Cerebellar cortex (tissue), 1 donor: ENCODE data around the gene SEMA6B.
"Not testable (repeated sequence)": the region's sequence is repeated elsewhere in the genome, so short reads cannot be mapped to it uniquely, and the experiment has no call there.

Experiments
- DNase-seq: peaks from one replicate; pipeline ENCODE4 v3.0.0-alpha.2; 2015; ENCODE audit warnings: low spot score

The SEMA6B gene

GRCh38 chr19:4559569-4559968, at the start of gene SEMA6B:
TSS of gene SEMA6B (minus strand) at chr19:4559684. CDS start at chr19:4558457, 1,227 bp downstream.
- no peak for DNase-seq

DNA sequence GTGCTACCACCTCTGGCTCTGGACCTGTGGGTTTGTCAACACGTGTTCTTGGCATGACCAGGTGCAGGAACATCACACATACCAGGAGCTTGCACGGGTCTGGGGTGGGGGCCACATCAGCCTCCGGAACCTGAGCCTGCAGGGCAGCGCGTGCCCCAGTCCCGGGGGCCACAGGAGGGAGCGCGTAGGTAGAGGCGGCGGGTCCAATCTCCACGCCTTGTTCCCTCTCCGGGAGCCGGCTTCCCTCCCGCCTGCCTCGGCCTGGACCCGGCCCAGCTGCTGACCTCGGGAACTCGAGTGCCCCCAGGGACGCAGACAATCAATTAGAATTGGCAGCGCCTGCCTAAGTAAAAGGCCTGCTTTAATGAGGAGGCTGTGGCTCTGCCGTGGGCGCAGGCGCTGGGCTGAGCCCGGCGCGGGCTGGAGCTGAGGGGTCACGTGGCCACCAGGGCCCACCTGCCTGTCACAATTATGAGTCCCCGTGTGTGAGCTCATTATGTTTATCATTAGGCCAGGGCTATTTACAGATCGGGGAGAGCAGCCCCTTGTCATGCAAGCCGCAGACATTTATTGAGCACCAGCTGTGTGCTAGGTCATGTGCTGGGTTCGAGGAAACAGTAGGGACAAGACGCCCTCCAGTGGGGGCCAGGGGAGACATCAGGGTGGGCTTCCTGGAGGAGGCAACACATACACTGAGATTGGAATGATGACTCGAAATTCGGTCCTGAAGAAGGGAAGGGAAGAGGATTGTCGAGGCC, 47.6 kb upstream of the SEMA6B start:
- DNase-seq, result no peak

GRCh38 chr19:4606181-4606580, 46.7 kb upstream of the SEMA6B start:
- DNase-seq, result no peak

- no peak for DNase-seq
These were observed 45.4 kb upstream of the SEMA6B start for GRCh38 chr19:4604912-4605311.

DNA sequence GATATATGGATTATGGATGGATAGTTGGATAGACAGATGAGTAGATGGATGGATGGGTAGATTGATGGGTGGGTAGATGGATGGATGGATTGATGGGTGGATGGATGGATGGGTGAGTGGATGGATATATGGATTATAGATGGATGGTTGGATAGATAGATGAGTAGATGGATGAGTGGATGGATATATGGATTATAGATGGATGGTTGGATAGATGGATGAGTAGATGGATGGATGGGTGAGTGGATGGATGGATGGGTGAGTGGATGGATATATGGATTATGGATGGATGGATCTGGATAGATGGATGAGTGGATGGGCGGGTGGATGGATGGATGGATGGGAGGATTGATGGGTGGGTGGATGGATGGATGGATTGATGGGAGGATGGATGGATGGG, 43.4 kb upstream of the SEMA6B start:
- DNase-seq, result no peak

GRCh38 chr19:4602173-4602788, 42.8 kb upstream of the SEMA6B start:
- no peak for DNase-seq

DNA sequence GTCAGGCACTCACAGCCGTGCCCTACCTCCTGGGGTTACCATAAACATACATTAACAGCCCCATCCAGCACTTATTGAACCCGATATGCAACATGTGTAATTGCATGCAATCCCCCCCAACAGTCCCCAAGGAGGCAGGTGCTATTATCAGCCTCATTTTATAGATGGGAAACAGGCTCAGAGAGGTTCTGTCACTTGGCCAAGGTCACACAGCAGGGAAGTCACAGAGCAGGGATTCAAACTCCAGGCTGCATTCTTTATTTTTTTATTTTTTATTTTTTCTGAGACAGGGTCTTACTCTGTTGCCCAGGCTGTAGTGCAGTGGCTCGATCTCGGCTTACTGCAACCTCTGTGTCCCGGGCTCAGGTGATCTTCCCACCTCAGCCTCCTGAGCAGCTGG, 41.4 kb upstream of the SEMA6B start:
- DNase-seq, result no peak

GRCh38 chr19:4600082-4600481, 40.6 kb upstream of the SEMA6B start:
- DNase-seq, result no peak

- no peak for DNase-seq
These were observed 39.2 kb upstream of the SEMA6B start for GRCh38 chr19:4598712-4599111.

DNA sequence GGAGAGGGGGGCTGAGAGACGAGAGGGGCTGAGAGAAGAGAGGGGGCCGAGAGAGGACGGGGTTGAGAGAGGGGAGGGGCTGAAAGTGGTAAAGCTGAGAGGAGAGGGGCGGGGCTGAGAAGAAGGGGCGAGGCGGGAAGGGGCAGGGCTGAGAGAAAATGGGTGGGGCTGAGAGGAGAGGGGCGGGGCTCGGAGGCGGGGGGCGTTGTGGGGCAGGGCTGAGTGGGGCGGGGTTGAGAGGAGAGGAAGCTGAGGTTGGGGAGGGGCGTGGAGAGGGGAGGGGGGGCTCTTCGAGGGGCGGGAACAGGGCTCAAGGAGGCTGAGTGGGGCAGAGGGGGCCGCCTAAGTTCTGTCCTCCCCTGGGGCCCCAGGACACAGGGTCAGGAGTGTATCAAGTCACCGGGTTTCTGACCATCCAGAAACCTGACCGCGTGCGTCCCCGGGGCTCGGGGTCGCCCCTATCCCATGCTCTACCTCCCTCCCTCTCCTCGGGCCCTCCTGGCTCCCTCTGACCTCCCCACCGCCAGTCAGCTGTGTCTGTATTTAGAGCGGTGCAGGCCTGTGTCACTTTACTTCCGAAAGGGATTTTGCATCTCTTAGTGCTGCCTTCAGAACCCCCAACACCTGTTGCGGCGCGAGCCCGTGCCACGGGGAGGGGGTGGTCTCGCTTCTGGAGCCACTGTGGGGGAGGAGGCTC, 38.6 kb upstream of the SEMA6B start:
- peak; percentile 67 for DNase-seq

DNA sequence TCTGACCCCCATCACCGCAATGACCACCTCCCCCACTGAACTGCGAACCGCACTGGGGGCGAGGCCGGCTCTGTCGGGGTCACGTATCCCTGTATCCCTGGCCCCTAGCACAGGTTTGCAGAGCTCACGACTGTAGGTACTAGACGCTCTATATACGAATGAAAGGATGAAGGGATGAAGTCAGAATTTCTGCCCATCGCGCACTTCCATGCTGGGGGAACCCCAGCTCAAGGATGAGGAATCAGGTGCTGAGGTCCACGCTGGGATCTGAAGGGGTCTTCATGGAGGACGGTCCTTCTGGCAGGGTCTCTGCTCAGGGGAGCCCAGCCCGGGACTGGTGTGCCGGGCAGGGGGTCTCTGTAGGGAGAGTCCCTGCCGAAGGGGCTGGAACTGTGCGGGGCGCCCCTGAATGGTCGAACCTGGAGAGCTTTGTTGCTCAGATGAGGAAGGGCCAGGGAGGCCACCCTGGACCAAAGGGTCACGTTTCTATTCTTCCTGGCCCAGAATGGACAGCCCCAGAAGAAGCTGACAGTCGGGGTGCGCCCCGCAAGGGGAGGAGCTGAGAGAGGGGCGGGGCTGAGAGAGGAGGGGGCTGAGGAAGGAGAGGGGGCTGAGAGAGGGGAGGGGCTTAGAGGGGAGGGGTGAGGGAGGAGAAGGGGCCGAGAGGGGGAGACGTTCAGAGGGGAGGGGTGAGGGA, 37.9 kb upstream of the SEMA6B start:
- DNase-seq, result no peak

DNA sequence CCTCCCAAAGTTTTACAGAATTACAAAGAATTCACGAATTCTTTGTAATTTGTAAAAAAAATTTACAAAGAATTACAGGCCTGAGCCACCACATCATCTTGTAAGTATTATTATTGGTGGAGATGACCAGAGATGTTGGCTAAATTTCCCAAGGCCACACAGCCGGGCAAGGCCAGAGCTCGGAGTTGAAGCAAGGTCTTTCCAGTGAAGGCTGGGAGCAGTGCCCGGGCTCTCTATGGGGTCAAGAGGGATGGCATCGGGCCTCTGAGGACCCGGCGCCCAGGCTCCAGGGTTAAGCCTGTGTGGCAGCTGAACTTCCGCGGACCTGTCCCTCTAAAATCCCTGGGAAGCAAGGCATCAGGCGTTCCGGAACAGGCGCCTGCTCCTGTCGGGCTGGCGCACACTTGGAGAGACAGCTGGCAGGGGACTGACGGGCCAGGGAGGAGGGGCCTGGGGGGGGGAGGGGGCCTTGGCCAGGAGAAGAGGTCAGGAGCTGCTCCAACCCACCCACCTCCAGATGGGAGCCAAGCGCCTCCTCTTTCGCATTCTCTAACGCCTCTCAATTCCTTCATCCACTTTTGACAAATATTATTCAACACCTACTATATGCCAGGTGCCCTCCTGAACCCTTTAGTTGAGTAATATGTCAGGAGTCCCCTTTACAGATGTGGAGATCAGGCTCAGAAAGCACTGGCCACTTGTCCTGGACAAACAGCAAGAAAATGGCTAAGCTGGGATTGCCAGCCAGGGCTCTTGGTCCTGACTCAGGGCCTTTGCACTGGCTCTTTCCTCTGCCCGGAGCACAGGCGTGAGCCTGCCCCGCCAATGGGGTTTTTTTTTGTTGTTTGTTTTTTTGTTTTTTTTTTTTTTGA, 36.8 kb upstream of the SEMA6B start:
- DNase-seq, result no peak

DNA sequence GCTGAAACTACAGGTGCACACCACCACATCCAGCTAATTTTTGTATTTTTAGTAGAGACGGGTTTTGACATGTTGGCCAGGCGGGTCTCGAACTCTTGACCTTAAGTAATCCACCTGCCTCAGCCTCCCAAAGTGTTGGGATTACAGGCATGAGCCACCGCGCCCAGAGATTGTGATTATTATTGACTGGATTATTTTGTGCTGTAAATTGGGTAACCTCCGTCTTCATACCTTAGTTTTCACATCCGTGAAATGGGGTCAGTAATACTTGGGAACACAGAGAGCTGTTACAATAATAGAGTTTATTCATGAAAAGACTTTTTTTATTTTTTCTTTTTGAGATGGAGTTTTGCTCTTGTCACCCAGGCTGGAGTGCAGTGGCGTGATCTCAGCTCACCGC, 35.7 kb upstream of the SEMA6B start:
- not testable (repeated sequence) for DNase-seq

- peak; percentile 59 for DNase-seq
These were observed 34.7 kb upstream of the SEMA6B start for GRCh38 chr19:4594201-4594600.

GRCh38 chr19:4593409-4593851, 33.9 kb upstream of the SEMA6B start:
- no peak for DNase-seq

DNA sequence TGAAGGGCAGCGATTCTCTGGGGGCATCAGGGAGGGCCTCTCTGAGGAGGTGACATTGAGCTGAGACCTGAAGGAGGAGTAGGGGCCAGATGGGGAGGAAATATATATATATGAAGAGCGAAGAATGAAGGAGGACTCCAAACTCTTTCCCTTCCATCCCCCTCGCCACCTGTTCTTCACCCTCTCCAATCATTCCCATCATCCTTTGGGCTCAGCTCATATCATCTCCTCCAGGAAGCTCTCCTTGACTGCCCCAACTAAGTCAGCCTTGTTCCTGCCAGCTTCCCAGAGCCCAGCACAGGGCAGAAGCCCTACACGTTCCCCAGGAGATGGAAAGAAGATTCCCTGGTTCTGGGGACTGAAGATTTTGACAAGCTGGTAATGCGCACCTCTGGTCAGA, 33.0 kb upstream of the SEMA6B start:
- DNase-seq, result no peak

DNA sequence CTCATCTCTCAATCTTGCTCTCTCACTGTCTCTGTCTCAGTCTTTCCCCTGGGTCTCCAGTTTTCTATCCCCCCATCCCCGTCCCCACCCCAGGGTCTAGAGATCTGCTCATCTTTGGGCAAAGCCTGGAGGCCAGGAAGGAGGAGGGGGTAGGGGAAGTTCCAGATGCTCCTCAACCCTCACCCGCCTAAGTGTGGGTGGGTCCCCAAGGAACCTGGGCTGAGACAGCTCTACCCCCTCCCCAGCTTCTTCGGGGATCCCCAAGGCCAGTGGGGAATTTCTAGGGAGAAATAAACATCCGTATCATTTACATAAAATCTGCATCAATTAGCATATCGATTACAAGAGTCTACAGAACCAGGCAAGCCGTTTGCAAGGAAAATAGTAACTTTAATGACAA, 31.8 kb upstream of the SEMA6B start:
- DNase-seq, result no peak

DNA sequence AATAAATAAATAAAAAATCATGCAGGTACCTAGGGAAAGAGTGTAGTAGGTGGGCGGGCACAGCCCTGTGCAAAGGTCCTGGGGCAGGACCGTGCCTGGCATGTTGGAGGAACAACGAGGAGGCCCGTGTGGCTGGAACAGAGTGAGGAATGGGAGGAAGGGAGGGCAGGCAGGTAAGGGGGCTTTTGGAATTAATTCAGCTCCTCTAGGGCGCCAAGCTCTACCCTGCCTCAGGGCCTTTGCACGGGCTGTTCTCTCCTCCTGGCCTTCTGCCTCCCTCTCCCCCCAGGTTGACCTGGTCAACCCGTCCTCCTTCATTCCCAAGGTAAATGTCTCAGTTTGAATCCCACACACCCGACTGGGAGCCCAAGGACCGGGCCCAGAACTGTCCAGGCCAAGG, 31.1 kb upstream of the SEMA6B start:
- DNase-seq, result no peak

DNA sequence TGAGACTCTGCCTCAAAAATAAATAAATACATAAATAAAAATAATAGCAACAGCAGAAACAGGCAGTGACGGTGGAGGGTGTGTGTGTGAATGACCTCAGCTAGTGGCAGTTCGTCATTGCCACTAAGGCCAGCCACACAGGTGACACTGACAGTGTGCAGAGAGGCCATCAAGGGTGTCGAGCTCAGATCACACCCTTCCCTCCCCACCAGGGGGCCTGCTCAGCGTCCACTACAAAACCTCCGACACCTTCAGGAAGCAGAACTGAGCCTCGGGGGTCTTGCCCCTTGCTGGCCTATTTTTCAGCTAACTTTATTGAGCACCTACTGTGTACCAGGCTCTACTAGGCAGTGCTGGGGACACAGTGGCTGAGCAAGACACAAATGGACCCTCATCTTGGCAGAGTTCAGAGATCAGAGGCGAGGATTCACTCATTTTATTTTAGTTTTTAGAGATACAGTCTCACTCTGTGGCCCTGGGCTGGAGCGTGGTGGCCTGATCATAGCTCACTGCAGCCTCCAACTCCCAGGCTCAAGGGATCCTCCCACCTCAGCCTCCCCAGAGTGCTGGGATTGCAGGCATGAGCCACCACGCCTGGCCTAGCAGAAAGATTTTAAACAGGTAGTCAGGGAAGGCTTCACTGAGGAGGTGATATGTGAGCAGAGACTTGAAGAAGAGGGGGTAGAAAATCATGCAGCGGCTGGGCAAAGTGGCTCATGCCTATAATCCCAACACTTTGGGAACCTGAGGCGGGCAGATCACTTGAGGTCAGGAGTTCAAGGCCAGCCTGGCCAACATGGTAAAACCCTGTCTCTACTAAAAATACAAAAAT, 30.3 kb upstream of the SEMA6B start:
- DNase-seq, result peak; percentile 44

DNA sequence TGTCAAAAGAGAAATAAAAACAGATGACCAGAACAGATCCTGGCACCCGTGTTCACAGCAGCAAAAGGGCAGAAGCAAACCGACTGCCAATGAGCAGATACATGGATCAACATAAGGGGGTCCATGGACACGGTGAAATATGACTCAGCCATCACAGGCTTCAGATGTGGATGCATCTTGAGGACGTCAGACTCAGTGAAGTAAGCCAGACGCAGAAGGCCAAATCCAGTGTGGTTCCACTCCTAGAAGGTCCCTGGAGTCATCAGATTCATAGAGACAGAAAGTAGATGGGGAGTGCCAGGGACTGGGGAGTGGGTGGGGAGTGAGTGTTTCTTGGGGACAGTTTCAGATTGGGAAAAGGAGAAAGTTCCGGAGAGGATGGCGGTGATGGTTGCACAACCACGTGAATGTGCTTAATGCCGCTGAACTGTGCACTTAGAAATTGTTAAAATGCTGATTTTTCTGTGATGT, 28.8 kb upstream of the SEMA6B start:
- no peak for DNase-seq

DNA sequence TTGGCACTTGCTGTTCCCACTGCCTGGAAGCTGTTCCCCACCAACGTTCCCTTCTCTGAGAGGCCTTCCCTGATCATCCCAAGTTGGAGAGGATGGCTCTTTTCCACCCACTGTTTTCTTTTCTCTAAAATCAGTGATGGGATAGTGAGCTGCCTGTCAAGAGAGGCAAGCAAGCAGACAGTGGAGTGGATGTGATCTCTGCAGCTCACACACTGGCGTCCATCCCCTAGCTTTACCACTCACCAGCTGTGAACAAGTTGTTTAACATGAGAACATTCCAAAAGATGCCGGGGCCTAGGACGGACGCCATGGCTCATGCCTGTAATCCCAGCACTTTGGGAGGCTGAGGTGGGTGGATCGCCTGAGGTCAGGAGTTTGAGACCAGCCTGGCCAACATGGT, 28.0 kb upstream of the SEMA6B start:
- no peak for DNase-seq
